Fibroblast of lung (primary cell): ENCODE data around the gene ST6GALNAC2. TPM values are rescaled to one million over a fixed set of nuclear protein-coding genes. Genes with fewer than 3 reads are reported as not detected.

Source experiments
- DNase-seq, 2 donors: peaks; one replicate each; pipeline versions ENCODE4 v3.0.0 to v3.0.0-alpha.2; 2010; ENCODE audit warnings: low read depth in 2 of 2
- H2AFZ ChIP-seq: 2 replicates; pipeline ENCODE4 v1.5.1; 2012; ENCODE audit warnings: low read length, control low read depth, inconsistent platforms
- H3K27ac ChIP-seq: 2 replicates; pipeline ENCODE4 v1.5.1; 2011; ENCODE audit warnings: low read length, control low read depth; ENCODE audit not compliant: insufficient read depth
- H3K27me3 ChIP-seq: 2 replicates; pipeline ENCODE4 v1.5.1; 2011; ENCODE audit warnings: mild to moderate bottlenecking, low read length; ENCODE audit not compliant: control insufficient read depth, insufficient read depth
- H3K36me3 ChIP-seq: 2 replicates; pipeline ENCODE4 v1.5.1; 2011; ENCODE audit warnings: low read length; ENCODE audit not compliant: control insufficient read depth, insufficient read depth
- H3K4me1 ChIP-seq: 2 replicates; pipeline ENCODE4 v1.5.1; 2011; ENCODE audit warnings: low read length; ENCODE audit not compliant: control insufficient read depth, insufficient read depth; ENCODE audit errors: extremely low read depth
- H3K4me2 ChIP-seq: 2 replicates; pipeline ENCODE4 v1.5.1; 2011; ENCODE audit warnings: low read length, control low read depth; ENCODE audit not compliant: insufficient read depth; ENCODE audit errors: extremely low read depth
- H3K4me3 ChIP-seq, 4 experiments: fragments of 200-600 bp in 1 of 4; sonication (generic) in 1 of 4; replicated peaks in 1 of 4; 2 replicates each; pipeline ENCODE4 v1.5.1; 2011 to 2016; ENCODE audit warnings: low read length in 4 of 4, low read depth in 3 of 4, mild to moderate bottlenecking in 3 of 4, control low read depth in 2 of 4, inconsistent platforms in 1 of 4, mixed read lengths in 1 of 4; ENCODE audit not compliant: insufficient read depth in 1 of 4; ENCODE audit errors: control extremely low read depth in 1 of 4
- H3K79me2 ChIP-seq: 2 replicates; pipeline ENCODE4 v1.5.1; 2012; ENCODE audit warnings: mild to moderate bottlenecking, low read length, inconsistent platforms; ENCODE audit not compliant: control insufficient read depth, insufficient read depth
- H3K9ac ChIP-seq: 2 replicates; pipeline ENCODE4 v1.5.1; 2011; ENCODE audit warnings: mild to moderate bottlenecking, low read length, control low read depth; ENCODE audit not compliant: insufficient read depth
- H3K9me3 ChIP-seq: 2 replicates; pipeline ENCODE4 v1.5.1; 2012; ENCODE audit warnings: low read depth, low read length; ENCODE audit not compliant: control insufficient read depth, insufficient read depth
- H4K20me1 ChIP-seq: 2 replicates; pipeline ENCODE4 v1.5.1; 2011; ENCODE audit warnings: low read length; ENCODE audit not compliant: control insufficient read depth, insufficient read depth; ENCODE audit errors: extremely low read depth
- EZH2 ChIP-seq: IDR thresholded peaks from 2 replicates; pipeline ENCODE4 v1.5.1; 2012; ENCODE audit warnings: low read length, control low read depth, mild to moderate bottlenecking; ENCODE audit errors: missing control alignments
- polyA plus RNA-seq, 2 donors: library from polyadenylated mRNA; depleted of rRNA in 1 of 2; stranded (reverse) in 1 of 2; unstranded in 1 of 2; fragments of >200 nt; gene quantifications; 2 replicates each; pipeline ENCODE4 v1.2.1, GENCODE V29; 2011 to 2012; ENCODE audit warnings: missing spikeins in 1 of 2
- total RNA-seq: library from RNA; depleted of rRNA; stranded (reverse); fragments of >200 nt; gene quantifications from 2 replicates; pipeline ENCODE4 v1.2.1, GENCODE V29; 2014
- TF ChIP-seq, protein P1 (sequence below), 2 donors: IDR thresholded peaks in 1 of 2; conservative IDR thresholded peaks in 1 of 2; 1 replicate in 1 of 2; 2 replicates in 1 of 2; pipeline ENCODE4 v1.5.1; 2011 to 2012; ENCODE audit warnings: low read length in 2 of 2, control low read depth in 1 of 2, inconsistent platforms in 1 of 2, low read depth in 1 of 2, mild to moderate bottlenecking in 1 of 2

The ST6GALNAC2 gene
- total and polyA plus RNA-seq, 2 donors (not counting 1 experiment from before 2014, with no cell fraction given), result 0.42 to 0.83 TPM

DNA sequence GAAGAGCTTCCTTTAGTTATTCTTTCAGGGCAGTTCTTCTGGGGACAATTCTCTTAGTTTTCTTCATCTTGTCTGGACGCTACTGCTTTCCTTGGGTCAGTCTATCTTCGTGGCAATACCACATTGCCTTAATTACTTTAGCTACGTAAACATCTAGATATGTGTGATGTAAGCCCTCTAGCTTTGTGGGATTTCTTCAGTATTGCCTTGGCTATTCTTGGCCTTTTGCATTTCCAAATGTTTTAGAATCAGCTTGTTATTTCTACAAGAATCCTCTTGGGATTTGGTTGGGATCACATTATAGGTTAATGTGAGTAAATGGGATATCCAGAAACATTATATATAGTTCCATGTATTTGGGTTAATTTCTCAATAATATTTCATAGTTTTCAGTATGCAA lies 9.0 kb upstream of the ST6GALNAC2 start:
- Histone ChIP-seq H2AFZ (no peak overlapping the region), H3K79me2 (no peaks in the 10 kb centered on the region), H4K20me1 (no peaks in the 10 kb centered on the region), H3K9me3 (no peaks in the 10 kb centered on the region), H3K4me3 (no peak overlapping the region), H3K4me2 (no peak overlapping the region), H3K9ac (no peak overlapping the region), H3K36me3 (no peaks in the 10 kb centered on the region), H3K27ac (no peak overlapping the region), H3K27me3 (no peaks in the 10 kb centered on the region), H3K4me1 (no peaks in the 10 kb centered on the region)
- peak in 1 of 2 donors; percentile 32 for DNase-seq
- no peak for TF ChIP-seq EZH2
- TF ChIP-seq, protein P1, sequence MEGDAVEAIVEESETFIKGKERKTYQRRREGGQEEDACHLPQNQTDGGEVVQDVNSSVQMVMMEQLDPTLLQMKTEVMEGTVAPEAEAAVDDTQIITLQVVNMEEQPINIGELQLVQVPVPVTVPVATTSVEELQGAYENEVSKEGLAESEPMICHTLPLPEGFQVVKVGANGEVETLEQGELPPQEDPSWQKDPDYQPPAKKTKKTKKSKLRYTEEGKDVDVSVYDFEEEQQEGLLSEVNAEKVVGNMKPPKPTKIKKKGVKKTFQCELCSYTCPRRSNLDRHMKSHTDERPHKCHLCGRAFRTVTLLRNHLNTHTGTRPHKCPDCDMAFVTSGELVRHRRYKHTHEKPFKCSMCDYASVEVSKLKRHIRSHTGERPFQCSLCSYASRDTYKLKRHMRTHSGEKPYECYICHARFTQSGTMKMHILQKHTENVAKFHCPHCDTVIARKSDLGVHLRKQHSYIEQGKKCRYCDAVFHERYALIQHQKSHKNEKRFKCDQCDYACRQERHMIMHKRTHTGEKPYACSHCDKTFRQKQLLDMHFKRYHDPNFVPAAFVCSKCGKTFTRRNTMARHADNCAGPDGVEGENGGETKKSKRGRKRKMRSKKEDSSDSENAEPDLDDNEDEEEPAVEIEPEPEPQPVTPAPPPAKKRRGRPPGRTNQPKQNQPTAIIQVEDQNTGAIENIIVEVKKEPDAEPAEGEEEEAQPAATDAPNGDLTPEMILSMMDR (conservative IDR thresholded peaks at IDR 0.05 in 1 of 2, IDR thresholded peaks at IDR 0.05 in 1 of 2; ENCODE audit: low read depth in 1 of 2, low read length in 2 of 2), result no peak

DNA sequence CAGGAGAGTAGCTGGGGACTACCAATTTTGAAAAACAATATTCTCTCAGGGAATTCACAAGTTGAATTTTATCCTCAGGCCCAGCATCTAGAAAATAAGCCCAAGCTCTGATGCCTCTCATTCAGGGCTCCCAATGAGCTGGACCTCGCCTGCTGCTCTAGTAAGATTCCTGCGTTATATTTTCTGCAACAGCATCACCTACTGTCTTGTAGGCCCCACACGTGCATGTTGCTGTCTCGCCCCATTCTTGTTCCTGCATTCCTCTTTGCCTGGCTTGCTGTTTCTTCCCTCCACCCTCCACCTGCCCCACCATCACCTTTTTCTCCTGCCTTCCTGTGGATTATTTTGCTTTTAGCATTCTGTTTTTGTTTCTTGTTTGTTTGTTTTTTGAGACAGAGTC lies 8.3 kb upstream of the ST6GALNAC2 start:
- no peak for DNase-seq
- no peaks in the 10 kb centered on the region for H3K27me3 ChIP-seq
- H3K27ac ChIP-seq, result no peak overlapping the region

DNA sequence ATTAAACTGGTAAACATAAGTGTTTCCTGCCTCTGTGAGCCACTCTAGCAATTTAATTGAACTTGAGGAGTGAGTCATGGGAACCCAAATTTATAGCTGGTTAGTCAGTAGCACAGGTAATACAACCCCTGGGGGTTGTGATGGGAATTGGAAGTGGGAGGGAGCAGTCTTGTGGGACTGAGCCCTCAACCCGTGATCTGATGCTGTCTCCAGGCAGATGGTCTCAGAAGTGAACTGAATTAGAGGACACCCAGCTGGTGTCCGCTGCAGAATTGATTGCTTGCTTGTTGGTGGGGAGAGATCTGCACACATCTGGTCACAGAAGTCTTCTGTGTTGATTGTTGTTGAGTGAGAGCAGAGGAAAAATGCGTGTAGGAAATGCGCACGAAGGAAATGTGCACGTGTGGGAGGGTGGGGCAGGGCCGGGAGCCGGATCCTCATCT lies 7.7 kb upstream of the ST6GALNAC2 start:
- no peak overlapping the region for H2AFZ ChIP-seq
- no peak overlapping the region for H3K27ac ChIP-seq
- no peak overlapping the region for H3K9ac ChIP-seq
- no peaks in the 10 kb centered on the region for H4K20me1 ChIP-seq
- DNase-seq, result no peak
- H3K4me2 ChIP-seq, result no peak overlapping the region
- H3K36me3 ChIP-seq, result no peaks in the 10 kb centered on the region
- no peak overlapping the region for H3K4me3 ChIP-seq
- TF ChIP-seq EZH2, result no peak
- no peaks in the 10 kb centered on the region for H3K9me3 ChIP-seq
- H3K27me3 ChIP-seq, result no peaks in the 10 kb centered on the region
- no peaks in the 10 kb centered on the region for H3K4me1 ChIP-seq
- no peaks in the 10 kb centered on the region for H3K79me2 ChIP-seq

More for the DNA sequence above, 8.3 kb upstream of the ST6GALNAC2 start:
- H3K9ac ChIP-seq, result no peak overlapping the region
- no peaks in the 10 kb centered on the region for H3K9me3 ChIP-seq
- TF ChIP-seq, protein P1 (conservative IDR thresholded peaks at IDR 0.05 in 1 of 2, IDR thresholded peaks at IDR 0.05 in 1 of 2; ENCODE audit: low read depth in 1 of 2, low read length in 2 of 2), result no peak
- TF ChIP-seq EZH2, result no peak
- no peaks in the 10 kb centered on the region for H3K79me2 ChIP-seq
- H3K4me3 ChIP-seq, result no peak overlapping the region
- no peaks in the 10 kb centered on the region for H3K4me1 ChIP-seq
- no peak overlapping the region for H2AFZ ChIP-seq
- no peak overlapping the region for H3K4me2 ChIP-seq
- H3K36me3 ChIP-seq, result no peaks in the 10 kb centered on the region
- no peaks in the 10 kb centered on the region for H4K20me1 ChIP-seq
